SIG-M5 treated with dmso at 0.1 percent for 504 hours (cell line): Measurements from ENCODE around the gene TOR2A.

Experiments used
- DNase-seq: peaks from one replicate; lab custom pipeline; 2025; ENCODE audit not compliant: unreplicated experiment; lab: John Stamatoyannopoulos, UW

TOR2A gene

GRCh38 chr9:127721391-127721821 is 13.7 kb downstream of the TOR2A start:
- DNase-seq, result peak; percentile 9

DNA sequence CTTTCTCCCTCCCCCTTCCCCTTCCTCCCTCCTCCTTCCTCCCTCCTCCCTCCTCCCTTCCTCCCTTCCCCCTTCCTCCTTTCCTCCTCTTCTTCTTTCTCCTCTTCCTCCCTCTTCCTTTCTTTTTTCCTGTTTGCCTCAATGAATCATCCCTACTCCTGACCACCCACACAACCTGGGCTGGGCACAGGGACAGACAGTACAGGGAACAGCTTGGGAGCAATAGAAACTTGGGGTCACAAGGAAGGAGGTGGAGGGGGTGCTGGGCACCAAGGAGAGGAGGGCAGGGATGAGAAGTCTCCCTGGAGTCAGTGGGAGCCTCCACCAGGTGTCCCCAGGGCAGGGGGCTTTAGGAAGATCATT is 14.2 kb downstream of the TOR2A start:
- DNase-seq, result no peak

GRCh38 chr9:127720031-127720864 is 14.8 kb downstream of the TOR2A start:
- no peak for DNase-seq

DNA sequence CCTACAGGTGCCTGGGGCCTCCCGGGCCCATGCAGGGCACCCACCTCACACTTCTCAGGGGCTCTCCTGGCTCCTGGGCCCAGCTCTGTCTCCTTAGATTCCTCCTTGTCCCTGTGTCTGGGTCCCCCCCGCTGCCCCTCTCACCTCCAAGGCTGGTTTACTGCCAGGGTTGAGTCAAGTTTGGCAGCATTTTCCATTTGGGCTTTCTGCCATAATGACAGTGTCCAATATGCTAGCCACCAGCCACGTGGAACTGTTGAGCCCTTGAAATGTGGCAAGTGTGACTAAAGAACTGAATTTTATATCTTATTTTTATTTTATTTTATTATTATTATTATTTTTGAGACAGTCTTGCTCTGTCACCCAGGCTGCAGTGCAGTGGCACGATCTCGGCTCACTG is 17.3 kb downstream of the TOR2A start:
- no peak for DNase-seq

- DNase-seq, result no peak
Measured at GRCh38 chr9:127716412-127716811, 18.7 kb downstream of the TOR2A start.

DNA sequence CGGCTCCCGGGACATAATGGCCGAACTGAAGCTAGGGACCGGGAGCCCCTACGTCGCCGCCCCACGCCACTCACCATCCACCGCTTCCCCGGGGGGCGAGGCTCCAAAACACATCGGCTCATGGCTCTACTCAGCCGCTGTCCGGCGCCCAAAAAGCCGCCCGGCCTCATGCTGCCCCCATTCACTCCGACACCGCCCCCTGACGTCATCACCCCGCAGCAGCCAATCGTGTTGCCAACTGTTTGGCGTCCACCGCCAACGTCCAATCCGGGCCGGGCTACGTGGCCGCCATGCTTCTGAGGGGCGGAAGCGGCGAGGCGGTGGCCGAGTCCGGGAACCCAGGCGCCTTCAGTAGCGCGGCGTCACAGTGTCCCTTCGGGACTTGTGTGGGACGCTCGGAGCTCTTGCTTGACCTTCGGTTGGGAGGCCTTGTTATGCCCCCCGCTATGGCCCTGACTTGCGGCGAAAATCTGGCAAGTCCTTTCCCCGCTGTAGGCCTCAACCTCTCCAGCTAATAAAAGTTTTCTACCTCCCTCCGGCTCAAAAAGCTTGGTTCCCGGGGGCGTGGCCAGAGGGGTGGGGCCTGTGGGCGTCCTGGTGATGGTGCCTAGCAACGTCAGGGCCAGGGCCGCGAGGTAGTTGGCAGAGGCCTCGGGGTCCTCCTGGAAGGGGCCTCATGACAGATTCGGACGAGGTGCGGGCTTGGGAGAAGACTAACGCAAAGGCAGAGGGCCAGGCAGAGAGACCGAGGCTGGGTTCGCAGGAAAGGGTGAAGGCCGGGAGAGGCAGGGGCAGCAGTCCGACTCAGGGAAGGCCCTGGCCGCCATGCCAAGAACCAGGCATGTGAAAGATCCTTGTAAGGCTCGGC is 19.4 kb downstream of the TOR2A start, which contains the start of the genes PTRH1 and TTC16:
Gene PTRH1 (minus strand): TSS at position 194 of the 868 bp plus-strand sequence. CDS start 24 bp downstream, at position 170.
Gene TTC16 (plus strand): TSS at position 610 of the 868 bp plus-strand sequence. CDS start 67 bp downstream, at position 677.
- DNase-seq, result peak; percentile 90

DNA sequence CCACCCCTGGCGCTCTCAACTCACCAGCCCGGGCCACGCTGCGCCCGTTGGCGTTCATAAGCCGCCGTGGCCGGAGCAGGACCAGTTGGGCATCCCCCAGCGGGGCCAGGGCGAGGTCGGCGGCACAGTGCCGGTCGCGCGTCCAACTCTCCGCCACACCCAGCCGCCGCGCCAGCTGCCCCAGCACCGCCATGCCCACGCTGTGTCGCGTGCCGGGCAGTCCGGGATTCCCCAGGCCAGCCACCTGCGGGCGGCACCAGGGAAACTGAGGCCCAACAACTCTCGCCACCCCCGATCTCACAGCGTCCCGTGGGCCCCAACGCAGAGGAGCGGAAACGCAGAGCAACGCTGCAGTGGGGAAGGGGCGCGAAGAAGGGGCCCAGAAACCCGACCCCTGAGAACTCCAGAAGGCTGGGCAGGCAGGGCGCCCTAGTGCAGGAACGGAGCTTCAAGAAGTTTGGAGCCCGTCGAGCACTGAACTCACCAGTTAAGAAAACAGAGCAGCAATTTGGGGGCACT is 20.1 kb downstream of the TOR2A start:
- no peak for DNase-seq

DNA sequence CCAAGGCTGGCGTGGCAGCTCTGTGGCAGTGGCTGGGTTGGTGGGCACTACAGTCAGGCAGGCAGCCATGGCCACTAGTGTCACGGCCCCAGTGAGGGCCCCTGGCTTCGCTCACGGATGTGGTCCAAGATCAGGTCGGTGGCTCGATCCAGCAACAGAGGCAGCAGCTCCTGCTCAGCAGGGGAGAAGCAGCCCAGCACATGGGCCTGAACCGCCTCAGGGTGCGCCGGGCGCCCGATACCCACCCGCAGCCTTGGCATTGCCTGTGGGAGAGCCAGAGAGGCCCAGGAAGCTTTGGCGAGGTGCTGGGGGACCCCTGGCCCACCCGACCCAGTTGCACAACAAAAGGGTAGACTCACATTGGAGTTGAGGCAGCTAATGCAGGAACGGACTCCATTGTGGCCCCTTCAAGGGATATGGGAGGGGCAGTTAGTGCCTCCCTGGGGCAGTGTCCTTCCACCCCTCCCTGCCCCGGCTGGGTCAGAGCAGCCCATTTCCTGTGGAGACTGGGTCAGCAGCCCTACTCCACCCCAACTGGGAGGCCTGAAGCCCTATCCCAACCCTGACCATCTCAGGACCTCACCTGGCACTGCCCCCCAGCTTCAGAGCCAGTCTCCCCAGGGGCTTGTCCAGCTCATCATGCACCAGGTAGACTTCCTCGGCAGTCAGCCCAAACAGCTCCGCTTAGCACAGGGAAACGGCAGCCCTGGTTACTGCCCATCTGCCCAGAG is 20.9 kb downstream of the TOR2A start:
- DNase-seq, result no peak

GRCh38 chr9:127712867-127713266 is 22.2 kb downstream of the TOR2A start:
- DNase-seq, result no peak

- no peak for DNase-seq
Measured at GRCh38 chr9:127712371-127712770, 22.7 kb downstream of the TOR2A start.

- no peak for DNase-seq
Measured at GRCh38 chr9:127711831-127712274, 23.2 kb downstream of the TOR2A start.

GRCh38 chr9:127711226-127711701 is 23.8 kb downstream of the TOR2A start:
- DNase-seq, result no peak

- DNase-seq, result no peak
Measured at GRCh38 chr9:127710204-127710783, 24.8 kb downstream of the TOR2A start.

GRCh38 chr9:127708952-127709587 is 26.0 kb downstream of the TOR2A start:
- no peak for DNase-seq

DNA sequence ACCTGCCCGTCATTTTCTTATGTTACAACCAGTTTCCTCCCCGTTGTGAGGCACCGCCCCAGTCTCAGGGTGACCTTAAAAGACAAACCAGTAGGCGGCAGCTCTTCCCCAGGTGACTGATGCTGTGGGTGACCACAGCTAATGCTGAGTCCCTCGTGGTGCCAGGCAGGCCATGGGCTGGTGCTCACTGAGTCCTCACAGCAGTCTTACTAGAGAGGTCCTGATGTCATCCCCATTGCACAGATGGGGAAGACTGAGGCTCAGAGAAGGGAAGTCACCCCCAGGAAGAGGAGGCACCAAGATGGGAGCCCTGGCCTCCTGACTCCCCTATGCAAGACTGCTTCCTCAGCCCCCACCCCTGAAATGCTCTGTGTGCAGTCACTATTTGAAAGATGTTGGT is 27.3 kb downstream of the TOR2A start:
- peak; percentile 6 for DNase-seq

DNA sequence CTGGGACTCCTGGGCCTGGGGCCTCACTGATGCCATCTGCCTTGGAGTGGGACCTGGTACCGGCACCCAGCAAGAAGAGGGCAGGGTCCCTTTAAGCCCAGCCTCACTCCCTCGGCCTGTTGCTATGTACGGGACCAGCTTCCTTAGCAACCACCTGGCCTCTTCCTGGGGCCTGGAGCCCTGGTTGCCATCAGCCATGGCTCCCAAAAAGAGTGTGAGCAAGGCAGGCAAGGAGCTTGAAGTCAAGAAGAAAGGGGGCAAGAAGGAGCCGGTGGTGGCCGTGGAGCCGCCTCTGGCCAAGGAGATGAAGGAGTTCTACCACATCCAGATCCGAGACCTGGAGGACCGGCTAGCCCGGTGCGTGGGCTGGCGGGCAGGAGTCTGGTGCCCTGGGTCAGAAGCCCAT is 28.3 kb downstream of the TOR2A start, which contains the start of gene CFAP157:
Gene CFAP157 (plus strand): TSS at position 153 of the 406 bp plus-strand sequence. CDS start 44 bp downstream, at position 197.
- peak; percentile 10 for DNase-seq

DNA sequence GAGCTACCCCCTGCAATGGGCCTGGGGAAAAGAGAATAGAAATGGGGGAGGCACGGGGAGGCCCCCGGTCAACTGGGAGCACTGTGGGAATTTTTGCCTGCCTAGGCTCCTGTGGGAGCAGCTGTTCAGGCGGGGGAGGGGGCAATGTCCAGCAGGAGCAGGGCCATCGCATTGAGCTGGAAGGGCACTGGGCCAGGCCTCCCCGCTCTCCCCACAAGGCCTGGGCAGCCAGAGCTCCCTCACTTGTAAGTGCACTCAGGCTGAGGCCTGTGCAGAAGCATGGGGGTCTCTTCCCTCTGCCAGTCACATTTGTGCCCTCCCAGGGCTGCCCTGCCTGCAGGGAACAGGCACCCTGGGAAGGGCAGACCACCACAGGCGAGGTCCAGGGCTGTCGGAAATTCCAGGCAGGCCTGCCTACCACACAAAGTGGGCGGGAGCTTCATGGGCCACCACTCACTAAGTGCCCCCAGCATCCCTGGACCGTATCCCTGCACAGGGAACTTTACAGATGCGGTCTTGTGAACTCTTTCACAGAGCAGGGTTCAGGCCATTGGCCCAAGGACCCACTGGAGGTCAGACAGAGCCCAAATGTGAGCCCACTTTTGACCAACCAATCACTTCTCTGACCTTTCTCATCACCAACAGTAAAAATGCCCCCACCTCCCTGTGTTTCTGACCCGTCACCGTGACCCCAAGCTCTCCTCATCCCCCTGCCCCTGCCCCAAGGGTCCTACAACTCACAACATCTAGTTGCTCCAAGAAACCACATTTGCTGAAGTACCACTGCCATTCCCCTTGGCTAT is 29.3 kb downstream of the TOR2A start:
- DNase-seq, result no peak

GRCh38 chr9:127703289-127703946 is 31.7 kb downstream of the TOR2A start:
- no peak for DNase-seq
